ENCODE measurements around the gene DLG2. TPM values are rescaled to one million over a fixed set of nuclear protein-coding genes. Genes with fewer than 3 reads are reported as not detected.

Gene DLG2
- polyA plus RNA-seq, 3 donors: 0.24 to 0.39 TPM; not detected in 1

- TF ChIP-seq CTCF (IDR thresholded peaks at IDR 0.05): no peak
- Histone ChIP-seq H3K79me2 (ENCODE audit: insufficient read depth, low read length) (no peaks in the 10 kb centered on the region), H3K4me3 (replicated peaks in 1 of 3; ENCODE audit: low read depth in 2 of 3, low read length in 3 of 3) (no peak overlapping the region), H3K4me2 (replicated peaks; ENCODE audit: extremely low read depth, low read length, poor library complexity, severe bottlenecking) (no peak overlapping the region), H4K20me1 (ENCODE audit: insufficient read depth, low read length) (no peaks in the 10 kb centered on the region), H2AFZ (ENCODE audit: insufficient read depth, low read depth, low read length, poor library complexity, severe bottlenecking) (no peak overlapping the region), H3K27ac (ENCODE audit: low read depth in 1 of 2, low read length in 2 of 2) (no peak overlapping the region), H3K36me3 (replicated peaks in 1 of 2; ENCODE audit: control insufficient read depth in 1 of 2, insufficient read depth in 2 of 2, low read length in 2 of 2) (no peaks in the 10 kb centered on the region), H3K4me1 (ENCODE audit: control insufficient read depth in 1 of 2, insufficient read depth in 2 of 2, low read length in 2 of 2) (no peaks in the 10 kb centered on the region), H3K27me3 (ENCODE audit: control insufficient read depth in 2 of 2, insufficient read depth in 2 of 2, low read length in 2 of 2) (no peaks in the 10 kb centered on the region), H3K9me3 (replicated peaks in 1 of 2; ENCODE audit: control insufficient read depth in 1 of 2, insufficient read depth in 1 of 2, low read length in 2 of 2) (no peaks in the 10 kb centered on the region), H3K9ac (ENCODE audit: insufficient read depth, low read length, poor library complexity, severe bottlenecking) (no peak overlapping the region)
- DNase-seq: no peak
- Mint-ChIP-seq H3K36me3 (no peaks in the 10 kb centered on the region), H3K27me3 (ENCODE audit: low read depth in 3 of 3) (peaks cover 0 to 3% (median 0%) of the 10 kb centered on the region in 3 donors), H3K27ac (no peak overlapping the region), H3K4me1 (no peaks in the 10 kb centered on the region), H3K4me3 (no peak overlapping the region), H3K9me3 (peaks cover 0 to 5% (median 3%) of the 10 kb centered on the region in 7 donors)
- intact Hi-C loops (cut with micrococcal nuclease): no loop called here
- WGBS (ENCODE audit: insufficient coverage): 57% methylated on average over 1 of the region's 1 CpG
These were observed 1509.8 kb downstream of the DLG2 start for GRCh38 chr11:84117394-84117793.

DNA sequence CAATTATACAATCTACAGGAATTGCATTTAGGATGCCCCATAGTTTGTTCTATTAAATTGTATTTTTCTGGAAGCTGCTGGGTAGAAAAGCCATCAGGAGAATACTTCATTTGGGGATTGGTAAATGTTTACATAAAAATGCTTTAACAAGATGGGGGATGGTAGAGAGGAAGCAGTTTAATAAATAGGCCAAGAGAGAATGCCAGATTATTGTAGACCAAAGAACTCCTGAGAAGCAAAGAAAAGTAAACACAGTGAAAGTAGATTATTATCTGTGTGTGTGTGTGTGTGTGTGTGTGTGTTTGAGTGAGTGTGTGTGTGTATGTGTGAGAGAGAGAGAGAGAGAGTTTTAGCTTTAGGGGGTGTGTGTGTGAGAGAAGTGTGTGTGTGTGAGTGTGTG is 1520.6 kb downstream of the DLG2 start:
- Mint-ChIP-seq H3K9me3 (peaks cover 0 to 4% (median 0%) of the 10 kb centered on the region in 7 donors), H3K27me3 (ENCODE audit: low read depth in 3 of 3) (no peaks in the 10 kb centered on the region), H3K36me3 (no peaks in the 10 kb centered on the region), H3K4me3 (no peak overlapping the region), H3K27ac (no peak overlapping the region), H3K4me1 (no peaks in the 10 kb centered on the region)
- H4K20me1 ChIP-seq (ENCODE audit: insufficient read depth, low read length): no peaks in the 10 kb centered on the region
- H3K4me2 ChIP-seq (replicated peaks; ENCODE audit: extremely low read depth, low read length, poor library complexity, severe bottlenecking): no peak overlapping the region
- no peaks in the 10 kb centered on the region for H3K79me2 ChIP-seq (ENCODE audit: insufficient read depth, low read length)
- H3K27me3 ChIP-seq (ENCODE audit: control insufficient read depth in 2 of 2, insufficient read depth in 2 of 2, low read length in 2 of 2): no peaks in the 10 kb centered on the region
- DNase-seq: no peak
- no peak for TF ChIP-seq CTCF (IDR thresholded peaks at IDR 0.05)
- intact Hi-C loops (cut with micrococcal nuclease): no loop called here
- H3K9me3 ChIP-seq (replicated peaks in 1 of 2; ENCODE audit: control insufficient read depth in 1 of 2, insufficient read depth in 1 of 2, low read length in 2 of 2): no peaks in the 10 kb centered on the region
- no peak overlapping the region for H2AFZ ChIP-seq (ENCODE audit: insufficient read depth, low read depth, low read length, poor library complexity, severe bottlenecking)
- no peak overlapping the region for H3K9ac ChIP-seq (ENCODE audit: insufficient read depth, low read length, poor library complexity, severe bottlenecking)
- no peak overlapping the region for H3K4me3 ChIP-seq (replicated peaks in 1 of 3; ENCODE audit: low read depth in 2 of 3, low read length in 3 of 3)
- H3K36me3 ChIP-seq (replicated peaks in 1 of 2; ENCODE audit: control insufficient read depth in 1 of 2, insufficient read depth in 2 of 2, low read length in 2 of 2): no peaks in the 10 kb centered on the region
- no peaks in the 10 kb centered on the region for H3K4me1 ChIP-seq (ENCODE audit: control insufficient read depth in 1 of 2, insufficient read depth in 2 of 2, low read length in 2 of 2)
- H3K27ac ChIP-seq (ENCODE audit: low read depth in 1 of 2, low read length in 2 of 2): no peak overlapping the region

Measured in CD14-positive monocyte (primary cell).